HG02588 (cell line): ENCODE measurements around the gene SSR1.

ENCODE experiments used
- ATAC-seq: cut with Tn5 transposase; IDR thresholded peaks from one replicate; pipeline ENCODE4 v1.9.1; 2021; ENCODE audit warnings: mild to moderate bottlenecking, moderate library complexity; ENCODE audit not compliant: unreplicated experiment

The SSR1 gene

DNA sequence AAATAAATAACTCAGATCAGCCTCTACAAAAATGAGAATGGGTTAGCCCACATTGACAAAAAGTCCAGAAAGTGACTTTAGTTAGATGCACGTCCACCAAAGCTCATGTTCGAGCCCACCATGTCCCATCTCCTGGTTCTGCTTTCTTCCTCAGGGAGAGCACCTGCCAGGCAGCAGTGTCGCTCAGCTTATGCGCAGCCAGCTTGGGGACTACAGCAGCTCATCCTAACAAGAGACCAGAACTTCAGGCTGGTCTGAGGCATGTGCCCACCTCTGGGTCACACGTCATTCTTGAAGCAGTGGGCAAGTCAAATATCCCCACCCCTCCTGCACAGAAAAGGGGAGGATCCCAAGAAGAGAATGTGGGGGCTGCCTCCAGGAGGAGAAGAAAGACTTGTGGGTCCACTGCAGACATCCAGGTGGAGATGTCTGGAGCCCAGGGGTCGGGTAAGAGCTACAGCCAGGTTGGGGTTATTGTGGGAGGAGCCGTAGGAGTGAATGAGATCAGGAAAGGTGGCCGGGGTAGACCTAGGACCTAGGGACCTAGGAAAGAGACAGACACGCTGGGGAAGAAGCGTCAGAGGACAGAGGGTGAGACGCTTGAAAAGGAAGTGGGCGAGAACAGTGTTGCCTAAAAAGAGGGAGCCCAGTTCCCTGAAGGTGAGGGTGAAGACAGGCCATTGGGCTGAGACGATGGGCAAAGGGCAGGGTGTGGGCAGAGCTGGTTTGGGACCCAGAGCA lies 52.5 kb downstream of the SSR1 start:
- no peak for ATAC-seq

DNA sequence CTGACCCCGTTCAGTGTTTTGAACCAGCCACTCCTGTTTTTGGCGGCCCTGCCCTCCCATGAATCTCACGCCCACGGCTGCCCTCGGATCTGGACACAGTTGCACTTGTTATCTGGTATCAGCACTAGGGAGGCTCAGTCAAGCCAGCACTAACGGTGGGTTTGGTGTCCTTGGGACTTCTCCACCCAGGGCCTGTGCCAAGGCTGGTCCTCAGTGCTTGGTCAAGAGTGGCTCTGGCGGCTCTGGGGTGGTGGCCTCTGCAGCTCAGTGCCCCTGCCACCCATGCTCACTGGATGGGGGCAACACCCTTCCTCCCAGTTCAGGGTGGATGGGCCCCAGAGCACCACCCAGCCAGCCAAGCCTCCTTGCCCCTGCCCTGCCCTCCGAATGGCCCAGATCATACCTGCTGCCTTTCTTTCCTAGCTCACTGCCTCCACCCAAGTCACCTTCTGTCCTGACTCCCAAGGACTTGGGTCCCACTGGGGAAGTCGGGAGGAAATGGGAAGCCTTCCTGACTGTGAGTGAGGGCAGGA lies 54.7 kb downstream of the SSR1 start:
- no peak for ATAC-seq

DNA sequence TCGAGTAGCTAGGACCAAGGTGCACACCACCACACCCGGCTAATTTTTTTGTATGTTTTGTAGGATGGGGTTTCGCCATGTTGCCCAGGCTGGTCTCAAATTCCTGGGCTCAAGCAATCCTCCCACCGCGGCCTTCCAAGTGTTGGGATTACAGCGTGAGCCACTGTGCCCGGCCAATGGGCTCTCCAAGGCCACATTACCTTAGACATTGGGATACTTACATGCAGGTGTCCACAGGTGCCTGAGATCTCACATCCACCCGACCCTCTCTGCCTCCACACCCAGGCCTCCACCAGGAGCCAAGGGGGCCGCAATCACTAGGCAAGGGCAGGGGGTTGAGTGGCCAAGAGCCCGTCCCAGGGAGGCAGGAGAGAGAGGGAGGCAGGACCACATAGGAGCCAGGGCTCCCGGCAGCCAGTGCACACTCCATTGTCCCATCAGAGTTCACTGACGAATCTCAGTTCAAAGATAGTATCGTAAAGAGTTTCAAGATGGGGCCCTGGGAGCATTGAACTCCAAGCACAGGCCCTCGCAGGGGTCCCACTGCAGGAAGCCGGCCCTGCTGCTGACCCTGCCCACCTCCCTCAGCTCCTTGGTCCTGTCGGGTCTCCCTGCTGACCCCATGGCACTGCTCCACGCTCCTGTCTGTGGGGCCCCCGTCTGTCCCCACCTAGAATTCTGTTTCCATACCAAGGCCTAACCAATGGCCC lies 55.3 kb downstream of the SSR1 start:
- ATAC-seq, result no peak

DNA sequence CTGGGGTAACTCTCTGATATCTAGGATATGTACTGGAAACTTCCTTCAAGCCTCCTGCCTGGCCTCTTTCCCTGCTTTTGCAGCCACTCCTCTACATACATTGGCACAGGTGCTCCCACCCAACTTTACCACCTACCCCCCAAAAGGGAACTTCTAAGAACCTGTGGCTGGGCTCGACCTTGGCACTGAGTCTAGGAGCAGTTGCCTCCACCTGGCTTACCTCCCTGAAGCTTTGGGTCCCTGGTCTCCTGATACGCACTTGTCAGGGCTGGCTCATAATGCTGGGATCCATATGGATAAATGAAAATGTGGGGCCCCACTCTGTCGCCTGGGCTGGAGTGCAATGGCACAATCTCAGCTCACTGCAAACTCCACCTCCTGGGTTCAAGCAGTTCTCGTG lies 56.2 kb downstream of the SSR1 start:
- ATAC-seq, result no peak

DNA sequence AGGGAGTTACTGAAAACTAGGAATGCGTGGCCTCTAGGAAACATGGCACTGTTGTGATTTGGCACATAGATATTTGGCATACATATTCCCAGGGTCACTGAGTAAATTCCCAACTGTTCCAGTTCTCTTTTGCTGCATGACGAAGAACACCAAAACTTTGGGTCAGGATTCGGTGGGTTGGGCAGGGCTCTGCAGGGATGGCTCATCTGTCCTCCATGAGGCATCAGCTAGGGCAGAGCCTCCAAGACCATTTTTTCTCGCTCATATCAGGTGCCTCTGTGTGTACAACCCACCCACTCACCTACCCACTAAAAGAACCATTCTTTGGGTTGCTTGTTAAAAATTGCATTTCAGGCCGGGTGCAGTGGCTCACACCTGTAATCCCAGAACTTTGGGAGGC lies 57.1 kb downstream of the SSR1 start:
- no peak for ATAC-seq

DNA sequence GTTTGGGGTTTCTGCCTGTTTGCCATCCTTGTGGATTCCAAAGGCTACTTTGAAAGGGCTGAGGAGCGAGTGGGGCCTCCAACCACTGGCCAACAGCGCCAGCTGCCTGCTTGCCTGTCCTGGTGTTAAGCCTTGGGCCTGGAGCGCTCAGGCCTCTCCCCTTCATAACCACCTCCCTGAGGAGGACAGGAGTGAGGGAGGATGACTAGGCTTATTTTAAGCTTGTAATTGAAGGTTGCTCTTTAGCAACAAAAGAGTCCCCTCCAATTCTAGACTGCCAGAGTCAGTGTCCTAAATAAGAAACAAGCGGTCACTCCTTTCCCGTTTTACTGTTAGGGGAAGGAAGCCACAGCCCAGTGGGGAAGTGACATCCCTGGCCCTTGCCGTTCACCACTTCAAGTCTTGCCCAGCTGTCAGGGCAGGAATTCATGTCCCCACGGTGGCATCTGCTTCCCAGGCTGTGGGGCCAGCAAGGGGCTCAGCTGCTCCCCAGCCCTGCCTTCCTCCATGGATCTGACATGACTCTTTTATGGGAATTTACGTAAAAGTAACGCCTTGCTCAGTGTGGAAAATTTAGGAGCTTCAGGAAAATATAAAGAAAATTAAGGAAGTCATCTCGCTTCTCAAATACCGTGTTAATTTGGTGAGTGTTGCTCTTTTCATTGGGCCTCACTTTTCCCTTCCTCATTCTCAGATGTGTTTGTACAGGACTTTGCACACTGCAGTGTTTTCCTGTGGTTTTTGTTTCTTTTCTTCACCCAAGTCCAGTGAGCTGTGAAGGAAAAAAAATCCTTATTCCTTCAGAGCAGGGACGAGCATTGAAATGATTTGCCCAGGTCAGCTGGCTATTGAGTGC lies 57.8 kb downstream of the SSR1 start:
- no peak for ATAC-seq

DNA sequence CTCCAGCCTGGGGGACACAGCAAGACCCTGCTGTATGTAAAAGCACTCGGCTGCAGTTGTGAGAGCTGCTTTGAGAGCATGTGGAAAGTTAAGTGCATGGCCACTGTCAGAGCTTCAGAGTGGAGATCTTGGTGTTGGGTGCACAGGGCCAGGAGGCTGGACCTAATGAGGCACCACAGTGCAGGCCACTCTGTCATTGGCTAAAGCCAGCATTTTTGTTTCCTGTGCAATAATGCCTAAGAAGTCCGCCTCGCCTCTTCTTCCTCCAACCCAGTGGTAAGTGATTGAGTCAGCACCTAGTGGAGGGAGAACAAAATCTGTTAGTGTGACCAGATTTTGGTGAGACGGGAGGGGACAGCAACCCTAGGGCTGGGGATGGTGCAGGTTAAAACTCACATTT lies 60.6 kb downstream of the SSR1 start:
- no peak for ATAC-seq

DNA sequence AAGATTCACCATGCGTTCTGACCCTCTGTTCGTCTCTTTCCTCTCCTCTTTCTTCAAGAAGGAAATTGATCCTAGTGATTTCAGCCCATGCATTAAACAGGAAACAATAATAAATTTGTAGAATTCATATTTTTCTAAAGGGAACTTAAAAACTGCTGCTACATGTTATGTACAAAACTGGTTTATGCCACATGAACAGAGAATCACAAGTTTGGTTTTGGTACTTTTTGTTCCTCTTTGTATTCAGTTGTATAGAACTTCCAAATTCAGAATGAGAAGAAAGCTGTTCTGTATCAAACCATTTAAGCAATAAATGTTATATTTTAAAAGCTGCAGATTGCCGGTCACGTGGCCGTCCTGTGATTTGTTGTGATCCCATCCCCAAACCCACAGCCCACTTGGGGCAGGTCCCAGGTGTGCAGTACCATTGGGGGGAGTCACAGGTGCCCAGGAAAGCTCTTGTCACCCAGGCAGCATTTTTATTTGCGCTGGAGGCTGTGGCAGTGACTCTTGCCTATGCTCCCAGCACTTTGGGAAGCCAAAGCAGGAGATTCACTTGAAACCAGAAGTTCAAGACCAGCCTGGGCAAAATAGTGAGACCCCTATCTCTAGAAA lies 61.2 kb downstream of the SSR1 start:
- no peak for ATAC-seq

DNA sequence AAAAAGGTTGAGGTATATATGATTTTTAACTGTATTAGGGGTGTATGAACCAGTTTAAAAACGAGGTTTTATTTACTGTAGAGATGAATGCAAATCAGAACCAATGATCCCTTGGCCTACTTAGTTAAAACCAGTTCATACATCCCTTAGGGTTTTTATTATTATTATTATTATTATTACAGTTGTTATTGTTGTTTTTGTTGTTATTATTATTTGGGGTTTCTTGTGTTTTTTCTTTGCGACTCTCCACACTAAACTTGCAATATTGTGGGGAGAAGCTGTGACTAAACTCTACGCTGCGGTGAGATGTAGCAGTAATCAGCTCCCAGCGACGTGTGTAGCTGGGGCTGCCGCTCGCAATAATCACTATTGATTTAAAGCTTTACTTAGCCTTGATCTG lies 62.2 kb downstream of the SSR1 start:
- ATAC-seq, result no peak

DNA sequence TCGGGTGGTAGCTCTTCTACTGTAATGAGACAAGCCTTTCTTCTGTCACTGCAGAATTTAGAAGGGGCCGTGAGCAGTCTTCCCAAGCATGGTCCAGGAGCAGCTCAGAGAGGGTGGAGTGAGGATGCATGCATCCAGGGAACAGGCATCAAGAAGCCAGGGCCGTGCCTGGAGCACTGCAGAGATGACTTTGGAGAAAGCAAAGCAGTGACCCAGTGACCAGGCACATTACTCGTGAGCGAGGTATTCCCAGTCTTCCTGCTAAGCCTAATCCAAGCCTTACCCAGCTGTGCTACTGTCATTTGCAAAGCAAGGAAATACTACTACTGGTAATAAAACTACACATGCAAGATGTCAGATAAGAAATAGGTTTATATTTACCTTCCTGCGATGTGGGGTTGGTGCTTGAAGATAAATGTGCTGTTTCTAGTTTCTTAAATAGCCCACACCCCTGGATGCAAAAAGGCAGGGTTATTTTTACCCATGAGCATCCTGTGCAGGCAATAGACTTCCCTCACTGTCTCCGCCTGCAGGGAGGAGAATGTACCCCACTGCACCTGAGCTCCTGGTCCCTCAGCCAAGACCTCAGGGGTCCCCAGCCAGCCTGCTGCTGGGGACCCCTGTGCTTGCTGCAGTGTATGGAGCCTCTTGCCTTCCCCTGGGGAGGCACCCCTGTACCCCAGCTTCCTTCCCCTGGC lies 62.9 kb downstream of the SSR1 start:
- ATAC-seq, result no peak

DNA sequence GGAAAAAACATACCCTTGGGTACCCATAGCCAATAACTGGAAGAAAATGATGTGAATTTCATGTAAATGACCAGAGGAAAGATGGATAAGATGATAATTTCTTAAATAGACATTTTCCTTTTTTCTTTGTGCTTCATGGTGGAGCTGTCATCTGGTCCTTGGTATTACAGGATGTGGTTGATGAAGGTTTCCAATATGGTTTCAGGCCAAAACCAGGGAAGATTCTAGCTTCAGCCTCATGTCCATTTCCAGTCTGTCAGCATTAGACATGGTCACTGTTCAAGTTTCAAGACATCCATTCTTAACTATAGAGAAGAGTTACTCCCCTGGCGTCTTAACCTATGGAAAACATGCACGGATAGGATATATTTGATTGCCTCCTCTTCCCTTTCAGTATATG lies 63.6 kb downstream of the SSR1 start:
- no peak for ATAC-seq

DNA sequence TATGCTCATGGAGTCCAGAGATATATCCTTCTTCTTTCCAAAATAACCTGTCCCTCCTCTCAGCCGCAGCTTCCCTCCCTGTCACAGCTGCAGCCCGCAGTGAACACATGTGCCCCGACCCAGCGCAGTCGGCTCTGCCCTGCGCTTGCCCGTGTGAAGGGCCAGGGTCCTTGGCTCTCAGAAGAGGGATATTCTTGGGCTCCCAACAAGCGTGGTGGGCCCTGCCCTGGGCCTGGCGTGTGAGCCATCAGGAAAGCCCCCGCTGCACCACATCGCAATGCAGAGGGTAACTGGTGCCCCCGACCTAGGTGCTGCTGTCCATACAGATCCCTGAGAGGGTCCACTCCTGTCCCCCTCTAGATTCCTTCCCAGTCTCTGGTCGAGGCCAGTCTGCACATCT lies 65.2 kb downstream of the SSR1 start:
- ATAC-seq, result no peak

DNA sequence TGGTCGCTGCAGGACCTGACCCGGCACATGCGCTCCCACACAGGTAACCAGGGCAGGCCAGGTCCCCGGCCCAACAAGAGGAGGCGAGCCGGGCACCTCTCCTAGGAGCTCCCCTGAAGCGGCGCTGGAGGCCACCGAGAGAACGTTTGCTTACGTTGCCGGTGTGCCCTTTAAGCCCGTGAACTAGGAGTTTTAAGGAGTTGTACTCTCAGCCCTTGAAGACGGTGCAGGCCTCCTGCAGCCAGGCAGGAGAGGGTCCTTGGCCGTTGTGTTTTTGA lies 65.9 kb downstream of the SSR1 start:
- no peak for ATAC-seq

DNA sequence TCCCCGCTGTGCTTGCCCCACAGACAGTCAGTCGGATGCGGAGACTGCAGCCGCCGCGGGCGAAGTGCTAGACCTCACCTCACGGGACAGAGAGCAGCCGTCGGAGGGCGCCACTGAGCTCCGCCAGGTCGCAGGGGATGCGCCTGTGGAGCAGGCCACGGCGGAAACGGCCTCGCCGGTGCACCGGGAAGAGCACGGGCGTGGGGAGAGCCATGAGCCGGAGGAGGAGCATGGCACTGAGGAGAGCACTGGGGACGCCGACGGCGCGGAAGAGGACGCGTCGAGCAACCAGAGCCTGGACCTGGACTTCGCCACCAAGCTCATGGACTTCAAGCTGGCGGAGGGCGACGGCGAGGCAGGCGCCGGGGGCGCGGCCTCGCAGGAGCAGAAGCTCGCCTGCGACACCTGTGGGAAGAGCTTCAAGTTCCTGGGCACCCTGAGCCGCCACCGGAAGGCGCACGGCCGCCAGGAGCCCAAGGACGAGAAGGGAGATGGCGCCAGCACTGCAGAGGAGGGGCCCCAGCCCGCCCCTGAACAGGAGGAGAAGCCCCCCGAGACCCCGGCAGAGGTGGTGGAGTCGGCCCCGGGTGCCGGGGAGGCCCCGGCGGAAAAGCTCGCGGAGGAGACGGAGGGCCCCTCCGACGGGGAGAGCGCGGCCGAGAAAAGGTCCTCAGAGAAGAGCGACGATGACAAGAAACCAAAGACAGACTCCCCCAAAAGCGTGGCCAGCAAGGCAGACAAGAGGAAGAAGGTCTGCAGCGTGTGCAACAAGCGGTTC lies 66.4 kb downstream of the SSR1 start:
- no peak for ATAC-seq

DNA sequence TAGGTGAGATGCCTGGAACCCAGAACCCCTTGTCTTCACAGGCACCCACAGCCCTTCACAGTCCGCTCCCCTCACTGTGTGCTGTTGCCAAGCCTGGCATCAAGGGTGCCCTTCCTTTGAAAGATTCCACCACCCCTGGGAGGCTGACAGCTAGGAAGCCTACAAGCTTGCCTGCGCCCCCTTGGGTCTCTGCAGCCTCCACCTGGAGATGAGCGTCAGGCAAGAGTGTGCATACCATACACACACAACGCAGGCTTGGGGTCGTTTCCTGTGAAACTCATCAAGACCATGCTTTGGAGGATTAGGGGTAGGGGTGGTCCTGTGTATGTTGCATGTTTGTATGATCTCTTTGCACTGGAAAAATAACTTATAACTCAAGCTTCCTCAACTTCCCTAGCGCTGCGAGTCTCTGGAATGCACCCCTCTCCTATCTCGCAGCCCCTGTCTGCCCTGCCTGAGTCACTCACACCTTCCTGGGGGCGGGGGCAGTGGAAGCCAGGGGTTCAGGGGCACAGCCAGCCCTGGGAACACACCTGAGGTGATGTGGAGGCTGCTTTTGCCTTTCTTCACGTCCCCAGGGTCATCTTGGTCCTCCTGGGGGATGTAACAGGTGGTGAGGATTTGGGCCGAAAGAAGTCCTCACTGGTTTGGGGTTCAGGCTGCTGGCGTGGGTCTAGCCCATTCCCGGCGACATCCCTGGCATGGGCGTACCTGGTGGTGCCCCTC lies 67.2 kb downstream of the SSR1 start:
- ATAC-seq, result no peak

DNA sequence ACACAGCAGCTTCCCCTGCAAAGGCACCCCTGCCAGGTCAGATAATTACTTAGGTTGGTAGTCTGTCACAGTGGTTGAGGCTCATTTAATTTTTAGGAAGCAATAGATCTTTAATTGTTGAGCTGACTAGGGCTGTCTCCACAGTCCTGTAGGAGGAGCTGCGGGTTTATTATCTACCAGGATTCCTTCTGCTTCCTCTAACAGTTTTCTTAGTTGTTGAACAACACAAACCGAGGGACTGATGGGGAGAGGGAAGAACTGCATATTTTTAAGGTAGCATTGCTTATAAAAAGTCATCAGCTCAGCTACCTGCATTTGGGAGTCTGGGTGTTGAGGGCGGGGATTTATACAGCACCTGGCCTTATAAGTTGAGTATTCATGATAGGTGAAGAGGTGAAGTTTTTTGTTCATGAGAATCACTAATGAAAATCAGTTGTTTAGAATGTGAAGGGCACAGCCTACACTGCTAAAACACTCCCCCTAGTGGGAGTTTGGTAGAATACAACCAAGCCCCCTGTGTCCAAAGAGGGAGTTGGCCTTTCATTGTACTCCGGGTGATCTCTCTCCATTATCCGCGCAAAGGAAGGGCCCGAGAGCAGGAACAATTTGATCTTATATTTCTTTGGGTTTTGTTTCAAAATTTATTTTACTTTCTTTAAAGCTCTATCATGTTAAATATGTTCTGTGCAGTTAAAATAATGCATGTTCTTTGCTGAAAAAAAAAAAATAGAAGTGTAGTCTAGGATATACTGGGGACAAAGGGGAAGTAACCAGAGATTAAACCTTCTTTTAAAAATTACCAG lies 69.6 kb downstream of the SSR1 start:
- ATAC-seq, result no peak

DNA sequence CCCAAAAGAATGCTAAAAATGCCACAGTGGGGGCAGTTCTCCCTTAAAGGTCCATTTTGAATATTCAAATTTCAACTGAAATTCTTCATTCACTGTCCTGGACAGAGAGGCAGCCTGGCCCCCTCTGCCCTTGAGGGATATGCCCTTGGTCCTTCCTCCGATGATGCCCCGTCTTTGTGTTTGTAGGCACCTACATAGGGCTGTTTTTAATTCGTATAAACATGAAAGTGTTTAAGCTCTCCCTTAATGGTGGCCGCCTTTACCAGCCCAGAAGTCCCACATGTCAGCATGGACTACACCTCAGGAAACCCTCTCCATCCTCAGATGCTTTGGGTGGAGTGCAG lies 70.2 kb downstream of the SSR1 start:
- ATAC-seq, result no peak
